Epithelial cell of proximal tubule (primary cell): ENCODE measurements around the gene CATSPER4. TPM values are rescaled to one million over a fixed set of nuclear protein-coding genes. Genes with fewer than 3 reads are reported as not detected.

Source experiments
- total RNA-seq: library from RNA; depleted of rRNA; stranded (reverse); fragments of >200 nt; gene quantifications from 2 replicates; pipeline ENCODE4 v1.2.3, GENCODE V29; 2015

Gene CATSPER4
- total RNA-seq, 1 donor from 2014 or later = not detected

Other genes starting within 250 kb of the CATSPER4 start
- 11.6 and 12.0 TPM in 2 replicates for gene PAFAH2, start 192.5 kb upstream of the CATSPER4 start, total RNA-seq
- gene EXTL1, start 168.8 kb upstream of the CATSPER4 start, total RNA-seq = 0.07 and 0.12 TPM in 2 replicates
- not detected in 2 replicates for gene SLC30A2, start 144.5 kb upstream of the CATSPER4 start, total RNA-seq
- gene TRIM63, start 123.0 kb upstream of the CATSPER4 start, total RNA-seq = not detected in 2 replicates
- 3.0 and 12.3 TPM in 2 replicates for gene PDIK1L, start 78.8 kb upstream of the CATSPER4 start, total RNA-seq
- not detected in 2 replicates for gene FAM110D, start 31.5 kb upstream of the CATSPER4 start, total RNA-seq
- gene C1orf232, start 21.6 kb upstream of the CATSPER4 start, total RNA-seq = not detected in 2 replicates
- 80.4 and 89.3 TPM in 2 replicates for gene ZNF593, start 20.7 kb upstream of the CATSPER4 start, total RNA-seq
- not detected in 2 replicates for gene ZNF593OS, start 18.8 kb upstream of the CATSPER4 start, total RNA-seq
- 6.7 and 14.8 TPM in 2 replicates for gene CNKSR1, start 13.1 kb upstream of the CATSPER4 start, total RNA-seq
- 14.6 and 20.8 TPM in 2 replicates for gene CEP85, start 43.6 kb downstream of the CATSPER4 start, total RNA-seq
- 119 and 184 TPM in 2 replicates for gene SH3BGRL3, start 89.5 kb downstream of the CATSPER4 start, total RNA-seq
- 3.8 and 4.8 TPM in 2 replicates for gene UBXN11, start 116.0 kb downstream of the CATSPER4 start, total RNA-seq
- gene CD52, start 127.4 kb downstream of the CATSPER4 start, total RNA-seq = not detected in 2 replicates
- gene CRYBG2, start 163.5 kb downstream of the CATSPER4 start, total RNA-seq = 2.8 and 9.3 TPM in 2 replicates
- not detected in 2 replicates for gene ZNF683, start 182.1 kb downstream of the CATSPER4 start, total RNA-seq
- gene LIN28A, start 220.2 kb downstream of the CATSPER4 start, total RNA-seq = not detected in 2 replicates
- 28.4 and 47.9 TPM in 2 replicates for gene DHDDS, start 241.7 kb downstream of the CATSPER4 start, total RNA-seq